ENCODE data around the gene PPP2R5A.
"Not testable (repeated sequence)": the region's sequence is repeated elsewhere in the genome, so short reads cannot be mapped to it uniquely, and the experiment has no call there.

PPP2R5A gene

DNA sequence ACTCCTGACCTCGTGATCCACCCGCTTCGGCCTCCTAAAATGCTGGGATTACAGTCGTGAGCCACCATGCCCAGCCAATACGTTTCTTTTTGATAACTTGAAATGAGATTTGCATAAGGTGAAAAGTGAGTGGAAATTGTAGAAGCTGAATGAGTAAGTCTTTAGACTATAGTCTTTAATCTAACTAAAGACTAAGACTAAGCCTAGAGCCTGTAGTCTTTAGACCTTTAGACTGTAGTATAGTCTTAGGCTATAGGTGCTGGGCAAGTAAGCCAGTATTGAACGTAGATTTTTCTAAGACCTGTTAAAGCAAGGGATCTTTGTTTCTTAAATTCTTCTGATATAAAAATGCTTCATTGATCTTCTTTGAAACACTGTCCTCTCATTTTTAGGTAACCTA is 12.1 kb downstream of the PPP2R5A start:
- no peak for DNase-seq

DNA sequence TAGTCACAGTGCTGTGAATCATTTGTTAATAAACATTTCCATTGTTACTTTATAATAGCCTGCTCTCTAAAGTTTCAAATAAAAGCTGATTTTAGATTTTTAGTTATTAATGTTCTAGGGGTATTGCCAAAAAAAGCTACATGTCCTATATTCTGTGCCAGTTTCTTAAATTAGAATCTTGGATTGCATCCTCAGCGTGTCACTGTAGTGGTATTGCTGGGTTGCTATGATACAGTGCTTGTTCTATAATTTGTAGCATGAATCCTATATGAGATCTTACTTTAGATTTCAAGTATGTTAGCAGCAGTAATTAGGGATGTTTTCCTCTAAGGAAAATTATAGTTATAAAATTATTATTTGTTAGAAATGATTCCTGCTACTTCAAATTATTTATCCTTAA is 16.4 kb downstream of the PPP2R5A start:
- DNase-seq: no peak

DNA sequence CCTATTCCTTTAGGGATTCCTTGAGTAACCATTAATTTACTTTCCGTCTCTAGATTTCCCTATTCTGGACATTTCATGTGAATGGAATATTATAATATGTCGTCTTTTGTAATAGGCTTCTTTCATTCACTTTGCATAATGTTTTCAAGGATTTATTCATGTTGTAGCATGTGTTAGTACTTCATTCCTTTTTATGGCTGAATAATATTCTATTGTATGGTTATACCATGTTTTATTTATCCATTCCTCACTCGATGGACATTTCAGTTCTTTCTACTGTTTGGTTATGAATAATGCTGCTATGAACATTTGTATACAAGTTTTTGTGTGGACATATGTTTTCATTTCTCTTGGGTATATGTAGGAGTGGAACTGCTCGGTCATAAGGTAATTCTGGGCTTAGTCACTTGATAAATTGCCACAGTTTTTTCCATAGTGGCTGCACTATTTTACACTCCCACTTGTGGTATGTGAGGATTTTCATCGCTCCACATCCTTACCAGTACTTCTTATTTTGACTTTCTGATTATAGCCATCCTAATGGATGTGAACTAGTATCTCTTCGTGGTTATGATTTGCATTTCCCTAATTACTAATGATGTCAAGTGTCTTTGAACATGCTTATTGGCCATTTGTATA is 17.7 kb downstream of the PPP2R5A start:
- DNase-seq: no peak

DNA sequence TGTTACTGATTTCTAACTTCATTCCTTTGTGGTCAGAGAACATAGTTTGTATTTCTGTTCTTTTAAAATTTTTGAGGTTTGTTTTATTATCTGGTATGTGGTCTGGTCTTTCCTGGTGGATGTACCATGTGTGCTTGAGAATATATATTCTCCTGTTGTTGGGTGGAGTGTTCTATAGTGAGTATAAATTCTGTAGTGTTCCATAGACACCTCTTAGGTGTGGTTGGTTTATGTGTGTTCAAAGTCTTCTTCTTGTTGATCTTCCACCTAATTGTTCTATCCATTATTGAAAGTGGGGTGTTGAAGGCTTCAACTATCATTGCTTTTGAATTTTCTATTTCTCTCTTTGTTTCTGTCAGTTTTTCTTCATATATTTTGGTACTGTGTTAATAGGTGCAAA is 20.1 kb downstream of the PPP2R5A start:
- DNase-seq: no peak

DNA sequence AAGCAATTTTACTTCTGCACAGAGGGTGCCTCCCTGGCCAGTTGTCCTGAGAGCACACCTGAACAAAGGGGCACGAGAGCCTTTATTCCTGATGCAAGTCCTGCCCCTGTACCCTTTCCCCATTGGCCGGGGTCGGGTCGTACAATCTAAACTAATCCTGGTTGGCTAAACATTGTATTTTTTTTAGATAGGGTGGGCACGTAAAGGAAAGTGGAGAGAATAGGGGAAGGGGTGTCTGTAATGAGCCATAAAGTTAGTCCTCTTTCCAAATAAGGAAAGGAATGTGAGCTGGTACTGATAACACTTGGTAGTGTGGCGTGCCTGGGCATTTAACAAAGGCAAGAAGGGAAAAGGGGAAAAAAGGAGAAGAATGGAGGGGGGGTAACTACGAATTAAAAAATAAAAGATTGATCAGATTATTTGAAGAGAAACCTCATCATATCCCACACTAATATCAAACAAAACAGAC is 20.8 kb downstream of the PPP2R5A start:
- not testable (repeated sequence) for DNase-seq

DNA sequence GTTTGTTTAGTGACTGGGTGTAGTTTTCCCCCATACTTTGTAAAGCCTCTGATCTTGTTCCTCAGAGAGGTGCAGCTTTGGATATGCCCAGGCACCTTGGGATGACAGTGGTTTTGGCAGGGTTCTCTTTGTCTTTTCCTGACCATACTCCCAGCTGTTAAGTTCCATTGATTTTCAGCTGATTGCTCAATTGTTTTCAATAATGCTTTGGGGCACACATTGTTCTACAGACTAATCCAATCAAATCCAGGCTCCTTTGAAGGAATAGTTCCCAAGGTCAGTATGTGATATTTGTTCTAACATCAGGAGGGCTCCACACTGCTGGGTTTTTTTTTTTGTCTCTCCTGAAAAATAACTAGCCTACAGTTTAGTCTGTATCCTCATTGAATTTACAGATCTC is 24.8 kb downstream of the PPP2R5A start:
- no peak for DNase-seq

DNA sequence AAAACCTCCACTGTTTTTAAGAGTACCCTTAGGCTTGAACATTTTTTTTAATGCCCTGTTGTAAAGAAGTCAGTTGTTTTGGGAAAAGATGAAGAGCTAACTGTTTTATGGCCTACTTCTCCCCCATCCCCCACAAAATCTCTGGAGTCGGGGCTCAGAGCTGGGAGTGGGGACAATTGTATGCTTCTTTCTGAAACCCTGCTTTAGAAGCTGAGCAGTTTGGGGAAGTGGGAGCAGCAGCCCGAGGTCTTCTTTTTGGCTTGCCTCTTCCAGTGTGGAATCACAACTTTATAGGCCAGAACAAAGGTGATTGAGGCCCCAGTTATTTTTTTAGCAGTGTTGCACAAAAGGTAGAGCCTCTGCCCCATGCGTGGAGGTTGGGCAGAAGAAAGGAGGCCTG is 25.2 kb downstream of the PPP2R5A start:
- no peak for DNase-seq

DNA sequence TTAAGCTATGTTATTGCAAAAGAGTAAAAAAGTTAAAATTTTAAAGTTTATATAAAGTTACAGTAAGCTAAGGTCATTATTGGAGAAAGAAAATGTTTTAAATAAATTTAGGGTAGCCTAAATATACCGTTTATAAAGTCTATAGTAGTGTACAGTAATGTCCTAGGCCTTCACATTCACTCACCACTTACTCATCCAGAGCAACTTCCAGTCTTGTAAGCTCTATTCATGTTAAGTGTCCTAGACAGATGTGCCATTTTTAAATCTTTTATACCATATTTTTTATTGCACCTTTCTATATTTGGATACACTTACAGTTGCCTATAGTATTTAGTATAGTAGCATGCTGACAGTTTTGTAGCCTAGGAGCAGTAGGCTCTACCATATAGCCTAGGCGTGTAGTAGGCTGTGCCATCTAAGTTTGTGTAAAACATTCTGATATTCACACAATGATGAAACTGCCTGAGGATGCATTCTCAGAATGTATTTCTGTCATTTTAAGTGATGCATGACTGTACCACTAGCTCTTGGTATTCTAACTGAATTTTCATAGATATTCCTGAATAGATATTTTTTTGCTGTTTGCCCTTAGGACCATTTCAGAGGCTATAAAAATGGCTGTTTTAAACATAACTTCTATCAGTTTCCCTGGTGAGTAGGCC is 26.8 kb downstream of the PPP2R5A start:
- DNase-seq: no peak

DNA sequence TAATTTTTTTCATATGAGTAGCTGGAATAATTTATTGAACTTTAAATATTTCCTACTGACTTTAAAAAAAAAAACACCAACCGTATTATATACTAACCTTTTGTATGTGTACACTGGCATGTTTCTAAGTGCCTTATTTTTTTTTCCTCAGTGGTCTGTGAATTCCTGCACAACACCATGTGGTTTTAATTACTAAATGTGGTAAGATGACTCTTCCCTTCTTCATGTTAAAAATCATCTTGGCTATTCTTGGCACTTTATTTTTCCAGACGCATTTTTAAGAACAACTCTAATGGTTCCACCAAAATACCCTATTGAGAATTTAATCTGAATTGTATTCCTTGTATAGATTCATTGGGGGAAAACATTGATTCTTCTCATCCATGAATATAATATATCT is 28.4 kb downstream of the PPP2R5A start:
- no peak for DNase-seq

DNA sequence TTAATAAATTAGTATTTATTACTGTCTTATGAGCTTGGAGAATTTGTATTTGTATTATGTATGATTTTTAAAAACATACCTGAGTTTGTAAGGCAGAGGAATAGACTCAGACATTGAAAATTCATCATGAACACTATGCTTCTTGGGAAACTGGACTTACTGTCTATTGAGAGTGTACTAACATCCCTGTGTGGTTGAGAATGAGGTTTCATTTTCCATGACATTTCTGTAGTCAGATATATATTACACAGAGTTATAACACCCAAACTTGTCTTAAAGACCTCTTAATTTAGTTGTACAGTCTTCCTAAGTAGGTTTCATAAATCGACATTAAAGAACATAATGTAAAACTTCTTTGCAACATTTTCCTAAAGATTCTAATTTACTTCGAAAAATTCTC is 30.0 kb downstream of the PPP2R5A start:
- no peak for DNase-seq

DNA sequence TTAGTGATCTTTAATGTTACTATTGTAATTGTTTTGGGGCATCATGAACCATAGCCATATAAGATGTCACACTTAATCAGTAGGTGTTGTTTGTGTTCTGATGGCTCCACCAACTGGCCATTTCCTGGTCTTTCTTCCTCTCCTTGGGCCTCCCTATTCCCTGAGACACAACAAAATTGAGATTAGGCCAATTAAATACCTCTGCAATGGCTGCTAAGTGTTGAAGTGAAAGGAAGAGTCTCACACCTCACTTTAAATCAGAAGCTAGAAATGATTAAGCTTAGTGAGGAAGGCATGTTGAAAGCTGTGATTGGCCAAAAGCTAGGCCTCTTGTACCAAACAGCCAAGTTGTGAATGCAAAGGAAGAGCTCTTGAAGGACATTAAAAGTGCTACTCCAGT is 30.7 kb downstream of the PPP2R5A start:
- DNase-seq: no peak

DNA sequence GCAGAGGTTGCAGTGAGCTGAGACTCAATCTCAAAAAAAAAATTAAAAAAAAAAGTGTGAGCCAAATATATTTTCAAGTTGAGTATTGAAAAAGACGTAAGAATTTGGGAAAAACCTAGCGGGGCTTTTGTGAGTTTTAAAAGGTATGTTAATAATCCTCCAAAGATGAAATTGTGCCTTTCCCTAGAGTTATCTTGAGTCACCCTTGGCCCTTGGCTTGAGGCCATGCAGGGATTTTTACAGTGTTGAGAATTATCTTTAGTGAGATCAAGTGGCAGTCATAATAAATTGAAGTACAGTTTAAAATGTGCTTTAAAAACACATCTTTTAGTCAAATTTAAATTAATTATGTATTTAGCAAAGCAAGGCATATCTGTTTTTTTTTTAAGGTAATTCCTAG is 32.7 kb downstream of the PPP2R5A start:
- no peak for DNase-seq

DNA sequence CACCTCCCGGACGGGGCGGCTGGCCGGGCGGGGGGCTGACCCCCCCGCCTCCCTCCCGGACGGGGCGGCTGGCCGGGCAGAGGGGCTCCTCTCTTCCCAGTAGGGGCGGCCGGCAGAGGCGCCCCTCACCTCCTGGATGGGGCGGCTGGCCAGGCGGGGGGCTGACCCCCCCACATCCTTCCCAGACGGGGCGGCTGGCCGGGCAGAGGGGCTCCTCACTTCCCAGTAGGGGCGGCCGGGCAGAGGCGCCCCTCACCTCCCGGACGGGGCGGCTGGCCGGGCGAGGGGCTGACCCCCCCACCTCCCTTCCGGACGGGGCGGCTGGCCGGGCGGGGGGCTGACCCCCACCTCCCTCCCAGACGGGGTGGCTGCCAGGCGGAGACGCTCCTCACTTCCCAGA is 35.8 kb downstream of the PPP2R5A start:
- DNase-seq: not testable (repeated sequence)

DNA sequence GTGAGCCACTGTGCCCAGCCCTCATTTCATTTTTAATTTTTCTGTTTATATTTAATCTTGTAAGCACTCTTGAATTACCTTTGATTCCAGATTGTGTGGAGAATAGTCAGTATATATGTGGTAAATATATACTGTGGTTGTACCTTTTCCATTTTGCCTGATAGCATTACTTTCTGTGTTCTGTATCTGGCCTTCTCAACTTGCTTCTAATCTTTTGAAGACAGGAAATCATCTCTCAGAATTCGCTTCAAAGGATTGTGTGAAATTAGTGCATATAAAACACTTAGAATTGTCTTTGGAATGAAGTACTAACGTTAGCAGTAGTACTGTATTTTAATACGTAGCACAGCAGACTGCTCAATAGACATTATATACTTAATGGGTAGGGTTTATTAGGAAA is 37.9 kb downstream of the PPP2R5A start:
- DNase-seq: no peak

DNA sequence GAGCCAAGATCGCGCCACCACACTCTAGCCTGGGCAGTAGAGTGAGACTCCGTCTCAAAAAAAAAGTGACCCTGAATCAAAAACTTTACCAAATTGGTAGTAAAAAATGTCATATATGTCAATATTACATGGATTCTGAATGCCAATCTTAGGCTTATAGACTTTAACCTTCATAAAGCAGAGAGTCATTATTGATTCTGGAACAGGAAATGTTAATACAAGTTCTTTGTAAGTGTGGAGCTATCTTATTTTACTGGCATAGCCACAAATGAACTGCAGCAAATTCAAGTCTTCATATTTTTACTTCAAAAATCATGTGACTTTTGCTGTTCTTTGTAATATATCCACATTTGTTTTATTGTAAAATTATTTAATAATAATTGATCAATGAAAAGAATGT is 41.3 kb downstream of the PPP2R5A start:
- no peak for DNase-seq

DNA sequence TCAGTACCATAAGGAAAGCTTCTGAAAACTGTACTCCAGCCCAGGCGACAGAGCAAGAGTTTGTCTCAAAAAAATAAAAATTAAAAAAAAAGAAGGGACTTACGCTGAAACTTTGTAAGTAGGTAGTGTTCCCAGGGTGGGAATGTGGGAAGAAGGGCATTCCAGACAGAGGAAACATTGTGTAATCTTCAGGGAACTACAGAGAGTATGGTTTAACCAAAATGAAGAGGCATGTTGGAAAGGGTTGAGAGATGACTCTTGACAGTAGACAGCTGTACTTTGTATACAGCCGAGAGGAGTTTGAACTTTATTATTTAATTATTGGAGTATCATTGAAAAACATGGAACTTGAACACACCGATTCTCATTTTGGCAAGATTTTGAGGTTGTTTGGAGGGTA is 43.0 kb downstream of the PPP2R5A start:
- no peak for DNase-seq

DNA sequence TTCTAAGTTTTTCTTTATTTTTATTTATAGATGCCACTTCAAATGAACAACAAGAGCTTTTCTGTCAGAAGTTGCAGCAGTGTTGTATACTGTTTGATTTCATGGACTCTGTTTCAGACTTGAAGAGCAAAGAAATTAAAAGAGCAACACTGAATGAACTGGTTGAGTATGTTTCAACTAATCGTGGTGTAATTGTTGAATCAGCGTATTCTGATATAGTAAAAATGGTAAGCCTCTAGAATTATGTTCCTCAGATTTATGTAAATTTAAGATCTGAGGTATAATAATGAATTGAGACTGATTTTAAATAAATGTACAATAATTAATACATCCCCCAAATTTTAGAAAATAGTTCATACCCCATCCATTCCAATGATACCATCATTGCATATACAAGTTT is 43.9 kb downstream of the PPP2R5A start:
- DNase-seq: no peak

DNA sequence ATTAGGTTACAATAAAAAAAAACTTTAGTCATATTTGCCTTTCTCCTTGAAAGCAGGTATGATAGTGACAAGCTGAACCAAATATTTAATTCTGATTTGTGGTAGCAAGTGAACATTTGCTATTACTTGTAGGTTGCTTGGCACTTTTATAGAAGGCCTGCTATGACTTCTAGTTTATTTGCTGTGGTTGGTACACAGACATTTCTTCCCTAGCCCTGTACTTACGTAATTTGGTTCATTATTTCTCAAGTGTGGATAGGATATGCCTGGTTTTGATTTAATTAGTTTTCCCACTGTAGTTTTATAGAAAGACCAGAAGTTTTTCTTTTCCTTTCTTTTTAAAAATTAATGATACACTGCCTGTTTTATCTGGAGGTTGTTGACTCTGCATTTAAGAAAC is 55.9 kb downstream of the PPP2R5A start:
- no peak for DNase-seq

DNA sequence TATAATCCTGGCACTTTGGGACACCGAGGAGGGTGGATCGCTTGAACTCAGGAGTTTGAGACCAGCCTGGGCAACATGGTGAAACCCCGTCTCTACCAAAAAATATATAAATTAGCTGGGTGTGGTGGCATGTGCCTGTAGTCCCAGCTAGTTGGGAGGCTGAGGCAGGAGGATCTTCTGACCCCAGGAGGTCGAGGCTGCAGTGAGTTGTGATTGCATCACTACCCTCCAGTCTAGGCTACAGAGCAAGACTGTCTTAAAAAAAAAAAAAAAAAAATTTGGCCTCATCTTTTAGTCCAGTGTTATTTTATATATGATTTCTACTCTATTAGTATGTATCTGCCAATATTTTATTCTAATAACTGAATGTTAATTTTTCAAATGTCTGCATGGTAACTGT is 59.7 kb downstream of the PPP2R5A start:
- no peak for DNase-seq

DNA sequence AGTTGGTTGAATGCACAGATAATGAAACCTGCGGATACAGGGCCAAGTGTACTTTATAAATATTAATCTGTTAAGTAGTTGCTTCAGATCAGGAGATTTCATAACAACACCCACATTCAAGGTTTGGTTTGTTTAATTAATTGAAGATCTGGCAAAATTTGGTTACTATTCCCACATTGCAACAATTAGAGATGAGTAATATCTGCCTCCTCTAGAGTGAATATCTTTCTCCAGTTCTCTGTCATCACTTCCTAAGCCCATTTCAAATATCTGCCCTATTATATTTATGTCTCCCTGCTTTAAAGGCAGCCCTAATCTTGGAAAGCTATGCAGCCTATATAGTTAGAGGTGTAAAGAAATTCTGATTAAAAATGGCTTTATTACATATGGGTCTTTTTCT is 61.4 kb downstream of the PPP2R5A start:
- no peak for DNase-seq

DNA sequence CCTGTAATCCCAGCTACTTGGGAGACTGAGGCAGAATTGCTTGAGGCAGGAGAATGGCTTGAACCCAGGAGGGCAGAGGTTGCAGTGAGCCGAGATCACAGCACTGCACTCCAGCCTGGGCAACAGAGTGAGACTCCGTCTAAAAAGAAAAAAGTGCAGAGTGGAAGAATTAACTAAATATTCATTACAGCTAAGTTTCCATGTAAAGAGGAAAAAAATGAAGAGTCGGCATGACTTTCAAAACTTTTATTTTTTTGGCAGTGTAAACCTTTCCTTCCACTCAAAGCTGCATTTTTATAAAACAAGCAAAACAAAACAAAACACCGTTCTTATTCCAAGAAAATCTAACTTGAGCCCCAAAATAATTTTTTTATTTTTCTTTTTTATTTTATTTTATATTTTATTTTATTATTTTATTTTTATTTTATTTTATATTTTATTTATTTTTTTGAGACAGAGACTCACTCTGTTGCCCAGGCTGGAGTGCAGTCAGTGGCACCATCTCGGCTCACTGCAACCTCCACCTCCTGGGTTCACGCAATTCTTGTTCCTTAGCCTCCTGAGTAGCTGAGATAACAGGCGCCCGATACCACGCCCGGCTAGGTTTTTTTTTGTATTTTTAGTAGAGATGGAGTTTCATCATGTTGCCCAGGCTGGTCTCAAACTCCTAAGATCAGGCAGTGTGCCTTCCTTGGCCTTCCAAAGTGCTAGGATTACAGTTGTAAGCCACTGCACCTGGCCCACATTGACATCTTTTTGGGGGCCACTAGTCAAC is 66.6 kb downstream of the PPP2R5A start:
- no peak for DNase-seq

DNA sequence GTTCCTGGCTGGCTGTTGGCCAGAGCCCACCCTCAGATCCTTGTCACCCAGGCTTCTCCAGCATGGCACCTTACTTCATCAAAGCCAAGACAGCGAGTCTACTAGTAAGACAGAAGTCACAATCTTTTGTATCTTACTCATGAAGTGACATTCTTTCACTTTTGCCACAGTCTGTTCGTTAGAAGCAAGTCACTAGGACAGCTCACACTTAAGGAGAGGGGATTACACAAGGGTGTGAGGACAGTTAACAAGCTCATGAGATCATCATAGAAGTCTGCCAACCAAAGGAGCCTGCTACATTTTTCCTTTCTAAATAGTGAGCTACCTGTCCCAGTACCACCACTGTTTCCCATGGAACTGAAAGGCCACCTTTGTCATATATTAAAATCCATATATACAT is 68.0 kb downstream of the PPP2R5A start:
- DNase-seq: no peak

DNA sequence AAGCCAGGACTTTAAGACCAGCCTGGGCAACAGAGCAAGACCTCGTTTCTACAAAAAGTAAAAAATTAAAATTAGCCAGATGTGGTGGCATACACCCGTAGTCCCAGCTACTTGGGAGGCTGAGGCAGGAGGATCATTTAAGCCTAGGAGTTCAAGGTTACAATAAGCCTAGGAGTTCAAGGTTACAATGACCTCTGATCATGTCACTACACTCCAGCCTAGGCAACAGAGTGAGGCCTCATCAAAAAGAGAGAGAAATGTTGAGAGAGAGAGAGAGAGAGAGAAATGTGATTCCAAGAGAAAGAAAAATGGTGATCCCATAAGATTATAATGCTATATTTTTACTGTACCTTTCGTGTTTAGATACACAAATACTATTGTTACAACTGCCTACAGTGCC is 69.3 kb downstream of the PPP2R5A start:
- DNase-seq: no peak
